Fibroblast of lung (primary cell): Measurements from ENCODE around the gene WWOX.

Experiments used
- EZH2 ChIP-seq: IDR thresholded peaks from 2 replicates; pipeline ENCODE4 v1.5.1; 2012; ENCODE audit warnings: low read length, control low read depth, mild to moderate bottlenecking; ENCODE audit errors: missing control alignments
- TF ChIP-seq, protein P1 (sequence below), 2 donors: IDR thresholded peaks in 1 of 2; conservative IDR thresholded peaks in 1 of 2; 1 replicate in 1 of 2; 2 replicates in 1 of 2; pipeline ENCODE4 v1.5.1; 2011 to 2012; ENCODE audit warnings: low read length in 2 of 2, control low read depth in 1 of 2, inconsistent platforms in 1 of 2, low read depth in 1 of 2, mild to moderate bottlenecking in 1 of 2

DNA sequence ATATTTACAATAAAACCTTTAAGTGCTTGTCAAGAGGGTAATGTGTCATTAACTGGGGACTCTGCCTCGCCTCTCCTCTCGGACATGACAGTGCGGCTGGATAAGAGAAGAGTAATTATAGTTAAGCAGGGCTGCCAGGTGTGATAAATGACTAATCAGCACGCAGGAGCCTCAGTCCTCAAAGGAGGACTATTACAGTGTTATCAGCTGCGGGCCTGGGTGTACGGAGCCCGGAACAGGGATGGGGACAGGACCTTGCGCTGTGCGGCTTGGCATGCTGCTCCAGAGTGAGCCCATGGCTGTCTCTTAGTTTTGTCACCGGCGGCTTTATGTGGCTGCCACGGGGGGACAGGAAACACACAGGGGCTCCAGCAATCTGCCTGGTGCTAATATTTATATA is 893.9 kb downstream of the WWOX start:
- TF ChIP-seq, protein P1, sequence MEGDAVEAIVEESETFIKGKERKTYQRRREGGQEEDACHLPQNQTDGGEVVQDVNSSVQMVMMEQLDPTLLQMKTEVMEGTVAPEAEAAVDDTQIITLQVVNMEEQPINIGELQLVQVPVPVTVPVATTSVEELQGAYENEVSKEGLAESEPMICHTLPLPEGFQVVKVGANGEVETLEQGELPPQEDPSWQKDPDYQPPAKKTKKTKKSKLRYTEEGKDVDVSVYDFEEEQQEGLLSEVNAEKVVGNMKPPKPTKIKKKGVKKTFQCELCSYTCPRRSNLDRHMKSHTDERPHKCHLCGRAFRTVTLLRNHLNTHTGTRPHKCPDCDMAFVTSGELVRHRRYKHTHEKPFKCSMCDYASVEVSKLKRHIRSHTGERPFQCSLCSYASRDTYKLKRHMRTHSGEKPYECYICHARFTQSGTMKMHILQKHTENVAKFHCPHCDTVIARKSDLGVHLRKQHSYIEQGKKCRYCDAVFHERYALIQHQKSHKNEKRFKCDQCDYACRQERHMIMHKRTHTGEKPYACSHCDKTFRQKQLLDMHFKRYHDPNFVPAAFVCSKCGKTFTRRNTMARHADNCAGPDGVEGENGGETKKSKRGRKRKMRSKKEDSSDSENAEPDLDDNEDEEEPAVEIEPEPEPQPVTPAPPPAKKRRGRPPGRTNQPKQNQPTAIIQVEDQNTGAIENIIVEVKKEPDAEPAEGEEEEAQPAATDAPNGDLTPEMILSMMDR (conservative IDR thresholded peaks at IDR 0.05 in 1 of 2, IDR thresholded peaks at IDR 0.05 in 1 of 2; ENCODE audit: low read depth in 1 of 2, low read length in 2 of 2): no peak
- TF ChIP-seq EZH2: no peak
